ENCODE measurements around the gene INAFM2.
A peak's percentile ranks its signal among the peaks of the same experiment; 100 is the strongest.

The INAFM2 gene

GRCh38 chr15:40329804-40330203 is 6.3 kb downstream of the INAFM2 start:
- peak overlapping the region; percentile 99 for H3K27ac ChIP-seq (ENCODE audit: low read length)
- peaks cover 88% of the 10 kb centered on the region for H3K4me1 ChIP-seq (ENCODE audit: control insufficient read depth, insufficient read depth, low read length)
- H3K4me3 ChIP-seq (ENCODE audit: low read length in 2 of 2) = peak overlapping the region in 1 of 2 donors; percentile 8
- H3K36me3 ChIP-seq (ENCODE audit: control insufficient read depth in 2 of 2, insufficient read depth in 2 of 2, low read length in 2 of 2) = peaks cover 5 to 8% of the 10 kb centered on the region in 2 donors
- H3K27me3 ChIP-seq (ENCODE audit: control insufficient read depth in 1 of 2, insufficient read depth in 2 of 2, low read length in 2 of 2) = no peaks in the 10 kb centered on the region
- no peaks in the 10 kb centered on the region for H3K9me3 ChIP-seq (ENCODE audit: control insufficient read depth in 2 of 2, low read length in 2 of 2)
- peak overlapping the region; percentile 76 to 96 for H3K9ac ChIP-seq (ENCODE audit: low read length in 2 of 2)

DNA sequence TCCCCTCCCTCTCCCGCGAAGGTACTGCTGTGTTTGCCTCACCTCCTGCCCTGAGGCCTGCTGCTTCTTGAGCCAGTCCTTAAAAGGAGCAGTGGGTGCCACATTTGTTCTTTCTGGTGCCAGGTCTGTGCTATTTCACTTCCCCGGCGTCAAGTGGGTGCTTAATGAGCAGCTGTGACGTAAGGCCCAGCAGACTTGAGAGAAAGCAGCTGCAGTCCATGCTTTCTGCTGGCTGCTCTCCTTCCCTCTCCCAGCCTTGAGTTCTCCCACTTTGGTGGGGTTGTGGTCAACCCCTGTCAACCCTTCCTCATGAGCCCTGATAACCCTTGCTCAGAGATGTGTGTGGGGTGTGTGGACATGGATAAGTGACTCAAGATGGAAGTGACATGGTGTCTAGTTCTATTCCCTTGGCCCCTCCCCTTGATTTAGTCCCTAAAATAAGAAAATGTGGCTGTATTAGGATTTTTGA is 6.9 kb downstream of the INAFM2 start:
- no peaks in the 10 kb centered on the region for H3K27me3 ChIP-seq (ENCODE audit: control insufficient read depth in 1 of 2, insufficient read depth in 2 of 2, low read length in 2 of 2)
- peaks cover 8 to 11% of the 10 kb centered on the region in 2 donors for H3K36me3 ChIP-seq (ENCODE audit: control insufficient read depth in 2 of 2, insufficient read depth in 2 of 2, low read length in 2 of 2)
- H3K27ac ChIP-seq (ENCODE audit: low read length) = peak overlapping the region; percentile 99
- H3K4me1 ChIP-seq (ENCODE audit: control insufficient read depth, insufficient read depth, low read length) = peaks cover 92% of the 10 kb centered on the region
- H3K9ac ChIP-seq (ENCODE audit: low read length in 2 of 2) = peak overlapping the region; percentile 76 to 96
- H3K9me3 ChIP-seq (ENCODE audit: control insufficient read depth in 2 of 2, low read length in 2 of 2) = no peaks in the 10 kb centered on the region
- peak overlapping the region in 1 of 2 donors; percentile 8 for H3K4me3 ChIP-seq (ENCODE audit: low read length in 2 of 2)

- Histone ChIP-seq H3K4me3 (ENCODE audit: low read length in 2 of 2) (peak overlapping the region in 1 of 2 donors; percentile 8), H3K27me3 (ENCODE audit: control insufficient read depth in 1 of 2, insufficient read depth in 2 of 2, low read length in 2 of 2) (no peaks in the 10 kb centered on the region), H3K27ac (ENCODE audit: low read length) (peak overlapping the region; percentile 99), H3K9me3 (ENCODE audit: control insufficient read depth in 2 of 2, low read length in 2 of 2) (no peaks in the 10 kb centered on the region), H3K4me1 (ENCODE audit: control insufficient read depth, insufficient read depth, low read length) (peaks cover 92% of the 10 kb centered on the region), H3K9ac (ENCODE audit: low read length in 2 of 2) (peak overlapping the region; percentile 76 to 81), H3K36me3 (ENCODE audit: control insufficient read depth in 2 of 2, insufficient read depth in 2 of 2, low read length in 2 of 2) (peaks cover 12 to 14% of the 10 kb centered on the region in 2 donors)
Measured at GRCh38 chr15:40331026-40331425, 7.5 kb downstream of the INAFM2 start.

DNA sequence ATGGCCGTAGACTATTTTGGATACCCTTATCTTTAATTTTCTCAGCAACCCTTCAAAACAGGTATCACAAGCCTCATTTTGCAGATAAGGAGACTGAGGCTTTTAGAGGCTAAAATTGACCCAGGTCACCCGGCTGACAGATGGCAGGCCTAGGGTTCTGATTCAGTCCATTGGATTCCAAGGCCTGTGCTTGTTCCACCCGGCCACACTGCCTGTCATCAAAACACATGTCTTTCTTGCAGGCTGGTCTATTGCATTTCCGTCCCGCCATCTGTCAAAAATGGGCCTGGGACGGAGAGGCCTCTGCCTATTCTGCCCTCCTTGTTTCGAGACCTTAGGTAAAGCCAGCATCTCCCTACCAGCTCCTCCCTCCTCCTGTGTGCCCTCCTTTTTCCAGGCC is 8.1 kb downstream of the INAFM2 start:
- Histone ChIP-seq H3K27ac (ENCODE audit: low read length) (peak overlapping the region; percentile 99), H3K4me3 (ENCODE audit: low read length in 2 of 2) (no peak overlapping the region), H3K4me1 (ENCODE audit: control insufficient read depth, insufficient read depth, low read length) (peaks cover 95% of the 10 kb centered on the region), H3K27me3 (ENCODE audit: control insufficient read depth in 1 of 2, insufficient read depth in 2 of 2, low read length in 2 of 2) (no peaks in the 10 kb centered on the region), H3K36me3 (ENCODE audit: control insufficient read depth in 2 of 2, insufficient read depth in 2 of 2, low read length in 2 of 2) (peaks cover 14 to 15% of the 10 kb centered on the region in 2 donors), H3K9me3 (ENCODE audit: control insufficient read depth in 2 of 2, low read length in 2 of 2) (no peaks in the 10 kb centered on the region), H3K9ac (ENCODE audit: low read length in 2 of 2) (peak overlapping the region; percentile 10 to 21)

DNA sequence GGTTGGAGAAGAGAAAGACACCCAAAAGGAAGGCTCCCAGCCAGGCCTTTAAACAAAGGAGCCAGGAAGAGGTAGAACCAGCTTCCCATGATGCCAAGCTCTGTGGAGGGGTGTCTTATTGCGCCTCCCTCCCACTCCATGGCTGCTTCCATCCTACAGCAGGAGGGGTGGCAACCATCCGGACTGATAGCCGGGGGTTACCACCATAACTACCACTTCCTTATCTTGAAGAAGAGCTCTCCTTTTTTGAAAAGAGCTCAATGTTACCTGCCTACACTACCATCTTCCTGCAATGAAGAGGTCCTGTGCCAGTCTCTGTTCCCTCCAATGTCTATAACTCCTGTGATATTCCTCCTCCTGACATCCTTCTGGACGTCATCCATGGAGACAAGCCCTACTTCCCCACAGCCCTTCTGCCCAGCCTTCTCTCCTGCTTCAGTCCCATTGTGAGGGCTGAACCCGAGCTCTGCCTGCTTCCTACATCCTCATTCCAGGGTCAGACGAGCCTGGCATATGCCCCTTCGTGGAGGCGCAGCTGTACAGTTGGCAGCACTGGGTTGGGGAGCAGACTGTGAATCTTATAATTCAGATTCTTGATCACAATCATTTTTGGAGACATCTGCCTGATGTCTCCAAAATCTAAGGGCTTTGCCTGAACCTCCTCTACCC is 8.8 kb downstream of the INAFM2 start:
- peaks cover 95% of the 10 kb centered on the region for H3K4me1 ChIP-seq (ENCODE audit: control insufficient read depth, insufficient read depth, low read length)
- peak overlapping the region; percentile 99 for H3K27ac ChIP-seq (ENCODE audit: low read length)
- H3K9me3 ChIP-seq (ENCODE audit: control insufficient read depth in 2 of 2, low read length in 2 of 2) = no peaks in the 10 kb centered on the region
- no peak overlapping the region for H3K4me3 ChIP-seq (ENCODE audit: low read length in 2 of 2)
- H3K27me3 ChIP-seq (ENCODE audit: control insufficient read depth in 1 of 2, insufficient read depth in 2 of 2, low read length in 2 of 2) = no peaks in the 10 kb centered on the region
- peak overlapping the region in 1 of 2 donors; percentile 10 for H3K9ac ChIP-seq (ENCODE audit: low read length in 2 of 2)
- H3K36me3 ChIP-seq (ENCODE audit: control insufficient read depth in 2 of 2, insufficient read depth in 2 of 2, low read length in 2 of 2) = peaks cover 11 to 12% of the 10 kb centered on the region in 2 donors

GRCh38 chr15:40333922-40334492 is 10.5 kb downstream of the INAFM2 start:
- H3K4me3 ChIP-seq (ENCODE audit: low read length in 2 of 2) = peak overlapping the region; percentile 10 to 29
- H3K27ac ChIP-seq (ENCODE audit: low read length) = peak overlapping the region; percentile 99
- no peaks in the 10 kb centered on the region for H3K27me3 ChIP-seq (ENCODE audit: control insufficient read depth in 1 of 2, insufficient read depth in 2 of 2, low read length in 2 of 2)
- H3K4me1 ChIP-seq (ENCODE audit: control insufficient read depth, insufficient read depth, low read length) = peaks cover 98% of the 10 kb centered on the region
- H3K9ac ChIP-seq (ENCODE audit: low read length in 2 of 2) = peak overlapping the region; percentile 74 to 80
- no peaks in the 10 kb centered on the region for H3K9me3 ChIP-seq (ENCODE audit: control insufficient read depth in 2 of 2, low read length in 2 of 2)
- peaks cover 11 to 12% of the 10 kb centered on the region in 2 donors for H3K36me3 ChIP-seq (ENCODE audit: control insufficient read depth in 2 of 2, insufficient read depth in 2 of 2, low read length in 2 of 2)

- H3K36me3 ChIP-seq (ENCODE audit: control insufficient read depth in 2 of 2, insufficient read depth in 2 of 2, low read length in 2 of 2) = peaks cover 11 to 12% of the 10 kb centered on the region in 2 donors
- peak overlapping the region; percentile 74 to 80 for H3K9ac ChIP-seq (ENCODE audit: low read length in 2 of 2)
- peak overlapping the region; percentile 99 for H3K27ac ChIP-seq (ENCODE audit: low read length)
- H3K4me3 ChIP-seq (ENCODE audit: low read length in 2 of 2) = no peak overlapping the region
- peaks cover 98% of the 10 kb centered on the region for H3K4me1 ChIP-seq (ENCODE audit: control insufficient read depth, insufficient read depth, low read length)
- H3K27me3 ChIP-seq (ENCODE audit: control insufficient read depth in 1 of 2, insufficient read depth in 2 of 2, low read length in 2 of 2) = no peaks in the 10 kb centered on the region
- H3K9me3 ChIP-seq (ENCODE audit: control insufficient read depth in 2 of 2, low read length in 2 of 2) = no peaks in the 10 kb centered on the region
Measured at GRCh38 chr15:40334541-40334940, 11.0 kb downstream of the INAFM2 start.

DNA sequence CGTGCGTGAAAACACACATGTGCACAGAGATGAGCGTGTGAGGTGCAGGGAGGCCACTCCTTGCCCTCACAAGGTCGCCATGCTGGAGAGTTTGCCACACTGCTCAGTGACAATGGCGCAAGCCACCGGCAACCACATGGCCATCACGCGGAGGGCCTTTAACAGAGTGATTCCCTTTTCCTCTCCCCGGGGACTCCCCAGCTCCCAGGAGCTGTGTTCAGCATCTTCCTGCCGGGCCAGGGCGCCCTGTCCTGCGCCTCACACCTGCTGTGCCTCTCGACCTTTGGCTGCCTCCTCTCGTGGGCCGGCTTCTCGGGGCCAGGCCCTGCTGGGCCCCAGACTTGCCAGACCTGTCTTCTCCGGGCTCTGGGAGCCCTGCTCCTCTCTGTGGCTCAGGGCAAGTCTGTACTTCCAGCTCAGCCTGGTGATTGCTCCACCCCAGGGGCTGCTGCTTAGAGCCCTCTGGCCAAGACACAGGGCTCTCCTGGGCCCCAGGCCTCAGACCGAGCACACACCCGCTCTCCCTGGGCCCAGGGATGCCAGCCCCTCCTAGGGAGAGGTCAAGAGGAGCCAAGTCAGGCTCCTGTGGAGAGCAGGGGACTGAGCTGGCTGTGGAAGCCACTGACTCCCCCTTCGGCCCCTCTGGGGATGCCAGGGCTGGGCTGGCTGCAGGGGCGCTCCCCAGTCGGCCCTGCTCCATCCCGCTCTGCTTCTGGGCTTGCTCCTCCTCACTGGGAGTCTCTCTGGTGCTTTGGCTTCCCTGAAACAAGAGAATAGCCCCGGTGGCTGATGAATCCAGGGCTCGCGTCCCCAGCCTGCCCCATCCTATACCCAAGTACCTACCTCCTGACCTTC is 11.7 kb downstream of the INAFM2 start:
- Histone ChIP-seq H3K27ac (ENCODE audit: low read length) (peak overlapping the region; percentile 99), H3K36me3 (ENCODE audit: control insufficient read depth in 2 of 2, insufficient read depth in 2 of 2, low read length in 2 of 2) (peaks cover 11 to 12% of the 10 kb centered on the region in 2 donors), H3K27me3 (ENCODE audit: control insufficient read depth in 1 of 2, insufficient read depth in 2 of 2, low read length in 2 of 2) (no peaks in the 10 kb centered on the region), H3K9ac (ENCODE audit: low read length in 2 of 2) (peak overlapping the region; percentile 74 to 80), H3K4me1 (ENCODE audit: control insufficient read depth, insufficient read depth, low read length) (peaks cover 98% of the 10 kb centered on the region), H3K4me3 (ENCODE audit: low read length in 2 of 2) (no peak overlapping the region), H3K9me3 (ENCODE audit: control insufficient read depth in 2 of 2, low read length in 2 of 2) (no peaks in the 10 kb centered on the region)

DNA sequence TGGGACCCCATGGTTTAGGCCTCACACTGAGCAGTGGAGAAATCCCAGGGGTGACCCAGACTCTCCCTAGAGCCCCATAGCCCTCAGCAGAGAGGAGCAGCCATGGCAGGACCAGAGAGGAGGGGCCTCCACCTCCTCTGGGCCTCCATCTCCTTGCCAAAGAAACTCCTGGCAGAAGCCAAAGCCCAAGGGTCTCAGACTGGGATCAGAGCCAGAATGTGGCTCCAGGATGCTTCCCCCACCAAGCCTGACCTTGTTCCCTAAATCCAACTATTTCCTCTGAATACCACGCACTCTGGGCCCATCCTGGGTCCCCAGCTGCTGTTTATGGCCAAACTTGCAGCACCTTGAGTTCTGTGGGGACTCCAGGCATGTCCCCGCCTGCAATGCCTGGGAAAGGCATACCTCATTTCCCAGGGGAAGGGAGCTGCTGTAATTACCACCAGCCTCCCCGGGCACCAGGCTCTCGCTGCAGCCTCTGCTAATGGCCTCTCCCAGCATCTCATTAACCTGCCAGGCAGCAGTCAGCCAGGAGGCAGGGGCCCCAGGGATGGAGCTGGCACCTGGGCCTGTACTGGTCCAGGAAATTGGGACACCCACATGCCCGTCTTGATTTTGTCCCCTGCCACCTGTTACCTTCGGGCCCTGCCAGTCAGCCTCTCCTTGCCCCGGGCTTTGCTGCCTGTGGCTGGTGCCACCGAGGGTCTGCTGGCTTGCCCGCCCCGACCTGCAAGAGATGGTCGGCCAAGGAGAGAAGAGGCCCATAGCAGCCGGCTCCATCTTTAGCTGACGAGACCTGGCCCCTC is 12.6 kb downstream of the INAFM2 start:
- peaks cover 98% of the 10 kb centered on the region for H3K4me1 ChIP-seq (ENCODE audit: control insufficient read depth, insufficient read depth, low read length)
- H3K9me3 ChIP-seq (ENCODE audit: control insufficient read depth in 2 of 2, low read length in 2 of 2) = no peaks in the 10 kb centered on the region
- peaks cover 11 to 12% of the 10 kb centered on the region in 2 donors for H3K36me3 ChIP-seq (ENCODE audit: control insufficient read depth in 2 of 2, insufficient read depth in 2 of 2, low read length in 2 of 2)
- peak overlapping the region; percentile 21 to 97 for H3K9ac ChIP-seq (ENCODE audit: low read length in 2 of 2)
- no peaks in the 10 kb centered on the region for H3K27me3 ChIP-seq (ENCODE audit: control insufficient read depth in 1 of 2, insufficient read depth in 2 of 2, low read length in 2 of 2)
- H3K4me3 ChIP-seq (ENCODE audit: low read length in 2 of 2) = no peak overlapping the region
- H3K27ac ChIP-seq (ENCODE audit: low read length) = peak overlapping the region; percentile 99

DNA sequence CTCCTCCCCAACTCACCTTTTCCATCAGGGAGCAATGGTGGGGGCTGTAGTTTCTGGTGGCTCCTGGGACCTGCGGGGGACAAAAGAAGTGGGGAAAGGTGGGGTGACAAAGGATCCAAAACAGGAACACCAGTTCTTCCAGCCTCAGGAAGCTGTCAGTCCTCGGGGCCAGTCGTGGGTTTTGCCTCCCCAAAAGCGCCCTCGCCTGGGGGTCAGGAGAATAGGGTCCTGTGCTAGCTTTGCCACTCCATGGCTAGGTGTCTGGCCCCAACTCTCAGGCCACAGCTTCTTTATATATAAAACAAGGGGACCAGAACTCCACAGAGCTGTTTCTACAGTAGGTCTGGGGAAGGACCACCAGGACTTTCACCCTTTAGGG is 13.2 kb downstream of the INAFM2 start:
- H3K4me3 ChIP-seq (ENCODE audit: low read length in 2 of 2) = no peak overlapping the region
- peak overlapping the region; percentile 95 to 97 for H3K9ac ChIP-seq (ENCODE audit: low read length in 2 of 2)
- H3K36me3 ChIP-seq (ENCODE audit: control insufficient read depth in 2 of 2, insufficient read depth in 2 of 2, low read length in 2 of 2) = peaks cover 11 to 12% of the 10 kb centered on the region in 2 donors
- no peaks in the 10 kb centered on the region for H3K9me3 ChIP-seq (ENCODE audit: control insufficient read depth in 2 of 2, low read length in 2 of 2)
- H3K4me1 ChIP-seq (ENCODE audit: control insufficient read depth, insufficient read depth, low read length) = peaks cover 98% of the 10 kb centered on the region
- no peaks in the 10 kb centered on the region for H3K27me3 ChIP-seq (ENCODE audit: control insufficient read depth in 1 of 2, insufficient read depth in 2 of 2, low read length in 2 of 2)
- H3K27ac ChIP-seq (ENCODE audit: low read length) = peak overlapping the region; percentile 99
